Measurements from ENCODE around the gene CHRM5.

The CHRM5 gene

GRCh38 chr15:34102175-34102925, 134.1 kb downstream of the CHRM5 start:
- DNase-seq (ENCODE audit: low spot score): no peak

GRCh38 chr15:34106423-34106822, 138.1 kb downstream of the CHRM5 start:
- no peak for DNase-seq (ENCODE audit: low spot score)

GRCh38 chr15:34107315-34107714, 139.0 kb downstream of the CHRM5 start:
- DNase-seq (ENCODE audit: low spot score): no peak

GRCh38 chr15:34109797-34110663, 141.7 kb downstream of the CHRM5 start:
- no peak for DNase-seq (ENCODE audit: low spot score)

- no peak for DNase-seq (ENCODE audit: low spot score)
These were observed 143.2 kb downstream of the CHRM5 start for GRCh38 chr15:34111488-34111887.

GRCh38 chr15:34114215-34114614, 145.9 kb downstream of the CHRM5 start:
- DNase-seq (ENCODE audit: low spot score): no peak

- no peak for DNase-seq (ENCODE audit: low spot score)
These were observed 146.4 kb downstream of the CHRM5 start for GRCh38 chr15:34114739-34115138.

- no peak for DNase-seq (ENCODE audit: low spot score)
These were observed 148.3 kb downstream of the CHRM5 start for GRCh38 chr15:34116620-34117019.

Measured in left forelimb (tissue), 1 donor.